HG03378 (cell line): ENCODE results near the gene HOXB13.

Experiments used
- ATAC-seq: cut with Tn5 transposase; IDR thresholded peaks from one replicate; pipeline ENCODE4 v1.9.1; 2021; ENCODE audit warnings: mild to moderate bottlenecking, moderate library complexity; ENCODE audit not compliant: unreplicated experiment

HOXB13 gene

DNA sequence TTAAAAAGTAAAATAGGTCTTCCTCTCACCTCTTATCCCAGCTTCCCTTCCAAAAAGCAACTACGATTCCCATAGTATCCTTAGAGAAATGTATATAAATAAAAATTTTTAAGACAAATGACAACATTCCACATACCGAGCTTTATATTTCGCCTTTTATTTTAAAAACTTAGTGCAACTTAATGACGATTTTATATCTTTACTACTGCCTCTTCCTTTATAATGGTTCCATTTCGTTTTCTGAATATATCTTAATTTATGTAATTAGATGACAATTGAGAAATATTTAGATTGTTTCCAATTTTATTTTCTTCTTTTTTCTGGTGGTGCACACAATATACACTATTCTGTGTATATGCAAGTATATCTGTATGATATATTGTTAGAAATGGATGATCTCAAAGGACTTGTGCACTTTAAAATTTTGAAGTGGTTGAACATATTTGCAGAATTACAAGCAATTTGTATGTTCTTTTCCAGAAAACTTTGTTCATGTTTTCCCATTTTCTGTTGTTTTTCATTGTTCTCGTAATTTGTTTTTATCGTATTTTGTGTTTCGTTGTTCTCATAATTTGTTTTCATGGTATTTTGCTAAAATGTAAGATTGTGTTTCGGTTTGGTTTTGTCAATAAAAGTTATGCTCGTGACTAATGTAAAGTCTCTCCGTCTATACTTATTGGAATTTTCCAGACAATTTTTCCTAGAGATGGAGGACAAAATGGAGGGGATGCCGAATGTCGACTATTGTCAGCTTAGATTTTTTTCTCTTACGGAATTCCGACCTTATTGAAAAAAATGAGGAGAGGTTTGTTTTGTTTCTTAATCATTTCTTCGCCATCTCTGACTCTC, 20.4 kb upstream of the HOXB13 start:
- no peak for ATAC-seq

DNA sequence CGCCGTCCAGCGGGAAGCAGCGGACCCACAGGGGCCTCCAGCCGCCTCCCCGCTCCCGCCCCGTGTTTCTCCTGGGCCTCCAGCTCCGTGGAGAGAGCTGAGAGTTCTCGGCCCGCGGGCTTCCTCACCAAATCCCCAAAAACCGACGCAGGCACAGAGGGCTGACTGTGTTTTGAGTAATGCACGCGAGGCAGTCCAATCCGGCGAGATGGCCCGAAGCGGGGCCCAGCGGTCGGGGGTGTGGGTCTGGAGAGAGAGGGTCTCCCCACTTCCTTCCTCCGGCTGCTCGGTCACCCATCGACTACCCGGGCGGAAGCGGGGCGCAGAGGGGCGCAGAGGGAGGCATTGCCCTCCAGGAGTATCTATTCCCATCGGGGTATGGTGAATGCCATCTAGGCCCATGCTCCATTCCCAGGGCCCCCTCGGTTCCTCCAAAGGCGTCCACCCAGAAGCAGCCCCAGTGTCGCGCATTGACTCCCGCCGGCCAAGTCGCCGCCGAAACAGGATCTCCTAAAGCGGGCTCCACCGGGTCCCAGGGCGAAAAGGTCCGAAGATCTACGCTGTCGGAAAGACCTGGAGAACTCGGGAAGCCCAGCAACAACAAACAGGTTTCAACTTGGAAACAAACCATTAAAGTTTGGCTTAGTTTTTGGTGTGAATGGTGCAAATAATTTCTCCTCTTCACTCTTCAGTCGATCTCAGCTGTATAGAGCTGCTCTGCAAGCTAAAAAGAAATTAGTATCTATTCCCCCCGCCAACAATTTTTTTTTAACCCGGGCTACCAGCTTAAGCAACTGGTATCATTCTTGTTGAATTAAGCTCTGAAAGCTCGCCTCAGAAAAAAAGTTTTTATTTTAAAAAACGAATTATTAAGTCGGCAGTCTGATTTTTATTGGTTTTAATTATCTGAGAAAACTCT, 19.2 kb upstream of the HOXB13 start:
- ATAC-seq = no peak

DNA sequence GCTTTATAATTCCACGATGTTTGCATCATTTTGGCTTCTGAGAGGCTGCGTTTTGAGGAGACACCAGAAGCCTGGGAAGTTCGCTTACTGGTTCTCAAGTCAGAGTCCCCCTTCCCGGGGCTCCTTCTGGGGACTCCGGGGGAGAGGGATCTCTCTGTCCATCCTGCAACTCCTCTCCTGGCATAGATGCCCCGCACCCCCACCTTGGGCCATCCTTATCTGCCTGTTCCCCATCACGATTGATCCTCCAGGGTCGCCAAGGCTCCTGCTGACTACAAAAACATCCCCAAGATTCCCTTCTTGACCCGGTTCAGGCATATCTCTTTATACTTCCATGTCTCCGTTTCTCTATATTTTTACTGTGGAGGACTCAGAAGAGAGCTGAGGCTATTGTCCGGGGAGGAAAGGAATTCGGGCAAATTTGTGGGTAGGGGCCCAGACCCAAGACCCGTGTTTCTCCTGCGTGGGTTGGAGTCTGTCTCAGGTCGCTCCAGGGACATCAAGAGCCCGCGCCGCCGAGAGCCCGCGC, 18.4 kb upstream of the HOXB13 start:
- no peak for ATAC-seq

DNA sequence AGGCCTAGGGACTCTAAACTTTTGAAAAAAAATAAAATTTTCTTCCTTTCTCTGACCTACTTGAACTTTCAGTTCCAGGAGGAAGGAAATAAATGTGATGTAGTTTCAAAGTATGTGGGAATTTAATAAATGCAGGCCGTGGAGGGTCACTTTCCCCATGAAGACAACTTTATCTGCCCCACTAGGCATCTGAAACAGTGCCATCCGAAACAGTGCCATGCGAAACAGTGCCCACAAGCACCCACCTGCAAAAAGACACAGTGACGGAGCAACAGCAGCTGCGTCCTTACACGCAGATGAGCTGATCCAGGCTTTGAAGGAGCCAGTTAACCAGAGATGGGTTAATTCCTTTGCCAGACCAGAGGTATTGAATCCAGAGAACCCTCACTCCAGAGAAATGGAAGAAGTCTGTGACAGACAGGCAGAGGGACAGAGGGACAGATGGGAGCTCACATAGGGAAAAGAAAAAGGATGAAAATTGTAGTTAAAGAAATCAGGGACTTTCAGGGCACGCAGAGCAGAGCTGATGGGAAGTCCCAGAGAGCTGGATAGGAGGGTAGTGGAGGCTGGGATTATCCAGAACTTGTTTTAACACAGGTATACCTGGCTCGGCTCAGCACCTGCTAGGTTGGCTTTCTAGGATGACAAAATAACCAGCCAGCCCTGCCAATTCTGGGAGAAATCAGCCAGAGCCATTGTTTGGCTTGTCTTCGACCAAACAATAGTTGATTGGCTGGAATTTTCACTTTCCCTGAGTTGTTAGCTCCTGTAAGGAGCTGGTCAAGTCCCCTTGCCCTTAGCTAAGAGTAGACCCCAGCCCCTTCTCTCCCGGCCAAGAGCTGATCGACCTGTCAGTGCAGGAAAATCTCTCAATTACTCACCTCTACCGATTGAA, 17.1 kb upstream of the HOXB13 start:
- no peak for ATAC-seq

DNA sequence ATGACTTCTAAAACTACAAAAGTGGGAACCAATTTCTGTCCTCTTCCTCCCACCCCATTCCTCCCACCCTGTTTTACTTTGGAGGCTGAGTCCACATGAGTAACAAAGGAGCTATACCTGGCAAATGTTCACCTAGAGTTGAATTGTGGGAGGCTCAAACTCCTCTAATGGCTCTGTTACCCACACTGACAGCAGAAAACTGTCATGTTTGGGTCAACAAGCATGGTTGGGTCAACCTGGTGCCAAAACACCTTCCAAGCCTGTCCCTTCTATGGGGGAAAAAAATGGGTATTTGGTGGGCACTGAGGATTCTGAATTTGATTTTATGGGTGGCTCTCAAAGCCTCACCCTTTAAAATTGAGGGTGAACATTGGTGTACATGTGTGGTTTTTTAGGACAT, 12.0 kb upstream of the HOXB13 start:
- ATAC-seq = no peak

DNA sequence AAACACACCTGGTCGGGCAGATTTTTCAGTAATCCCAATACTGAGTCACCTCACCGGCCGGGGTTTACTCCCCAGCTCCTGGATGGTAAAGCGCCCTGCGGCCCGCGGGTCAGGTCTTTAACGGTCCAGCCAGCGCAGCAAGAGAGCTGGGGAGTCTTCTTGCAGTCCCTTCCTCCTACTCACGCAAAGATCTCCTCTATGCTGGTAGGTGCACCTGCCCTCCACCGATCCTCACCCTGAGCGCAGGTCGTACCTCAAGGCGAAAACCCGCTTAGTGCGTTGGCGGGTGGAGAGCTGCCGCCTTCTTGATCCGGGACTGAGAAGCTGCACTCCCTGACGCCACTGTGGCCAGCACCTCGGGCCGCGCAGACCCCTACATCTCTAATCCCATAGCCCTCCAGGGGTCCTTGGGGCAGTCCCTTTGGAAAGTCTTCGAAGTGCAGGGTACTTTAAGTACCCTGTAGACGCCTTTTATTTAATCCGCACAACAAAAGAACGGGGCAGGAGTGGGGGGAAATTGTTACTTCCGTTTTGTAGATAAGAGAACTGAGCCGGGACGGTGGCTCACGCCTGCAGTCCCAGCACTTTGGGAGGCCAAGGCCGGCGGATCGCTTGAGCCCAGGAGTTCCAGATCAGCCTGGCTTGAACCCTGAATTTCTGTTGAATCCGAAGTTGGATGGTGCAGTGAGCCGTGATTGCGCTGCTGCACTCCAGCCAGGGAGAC, 10.4 kb upstream of the HOXB13 start:
- no peak for ATAC-seq

DNA sequence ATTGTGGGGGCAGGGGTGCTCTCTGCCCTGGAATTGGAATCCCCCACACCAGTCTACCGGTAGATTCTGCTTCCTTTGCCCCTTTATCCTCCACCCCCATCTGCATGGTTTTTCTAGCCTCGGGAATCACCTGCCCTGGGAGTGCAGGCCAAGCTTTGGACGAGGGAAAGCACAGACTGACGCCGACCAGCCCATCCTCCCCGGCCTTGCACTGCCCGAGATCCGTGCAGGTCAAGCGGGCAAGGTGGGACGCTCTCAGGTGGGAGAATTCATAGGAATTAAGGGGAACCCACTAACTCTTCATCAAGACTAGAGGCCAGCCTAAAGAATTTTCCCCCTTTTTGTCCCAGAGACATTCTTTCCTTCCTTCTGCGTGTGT, 9.9 kb upstream of the HOXB13 start:
- no peak for ATAC-seq

DNA sequence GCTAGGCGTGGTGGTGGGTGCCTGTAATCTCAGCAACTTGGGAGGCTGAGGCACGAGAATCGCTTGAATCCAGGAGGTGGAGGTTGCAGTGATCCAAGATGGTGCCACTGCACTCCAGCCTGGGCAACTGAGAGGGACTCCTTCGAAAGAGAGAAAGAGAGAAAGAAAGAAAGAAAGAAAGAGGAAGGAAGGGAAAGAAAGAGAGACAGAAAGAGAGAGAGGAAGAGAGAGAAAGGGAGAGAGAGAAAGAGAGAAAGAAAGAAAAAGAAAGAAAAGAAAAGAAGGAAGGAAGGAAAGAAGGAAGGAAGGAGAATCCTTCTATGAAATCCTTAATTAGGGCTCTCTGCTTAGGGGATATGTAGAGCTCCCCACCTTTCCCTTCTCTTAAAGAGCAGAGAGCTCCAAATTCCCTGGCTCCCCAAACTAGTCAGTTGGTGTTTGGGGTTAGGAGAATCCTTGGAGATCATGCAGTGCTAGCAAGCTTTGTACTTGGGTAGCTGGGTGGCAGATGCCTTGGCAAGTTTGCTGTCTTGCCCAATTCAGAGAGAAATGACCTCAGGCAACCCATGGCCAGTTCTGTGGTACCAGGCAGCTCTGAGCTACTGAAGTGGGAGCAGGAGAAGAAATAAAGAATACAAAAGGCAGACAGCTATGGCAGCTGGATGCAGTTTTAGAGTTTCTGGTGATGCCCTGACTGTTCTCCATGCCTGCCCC, 8.9 kb upstream of the HOXB13 start:
- ATAC-seq = no peak

DNA sequence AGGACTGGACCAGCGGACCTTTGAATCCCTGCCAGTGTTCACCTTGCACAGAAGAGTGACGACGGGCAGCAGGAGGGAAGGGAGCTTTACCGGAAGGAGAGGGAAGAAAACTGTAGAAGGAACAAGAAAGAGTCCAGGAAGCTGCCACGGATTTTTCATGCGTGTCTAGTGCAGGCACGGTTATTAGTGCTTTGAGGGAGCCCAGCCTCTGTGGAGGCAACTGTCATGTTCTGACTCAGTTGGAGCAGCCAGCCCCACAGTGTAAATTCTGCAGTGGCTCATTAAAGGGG, 6.5 kb upstream of the HOXB13 start:
- no peak for ATAC-seq

DNA sequence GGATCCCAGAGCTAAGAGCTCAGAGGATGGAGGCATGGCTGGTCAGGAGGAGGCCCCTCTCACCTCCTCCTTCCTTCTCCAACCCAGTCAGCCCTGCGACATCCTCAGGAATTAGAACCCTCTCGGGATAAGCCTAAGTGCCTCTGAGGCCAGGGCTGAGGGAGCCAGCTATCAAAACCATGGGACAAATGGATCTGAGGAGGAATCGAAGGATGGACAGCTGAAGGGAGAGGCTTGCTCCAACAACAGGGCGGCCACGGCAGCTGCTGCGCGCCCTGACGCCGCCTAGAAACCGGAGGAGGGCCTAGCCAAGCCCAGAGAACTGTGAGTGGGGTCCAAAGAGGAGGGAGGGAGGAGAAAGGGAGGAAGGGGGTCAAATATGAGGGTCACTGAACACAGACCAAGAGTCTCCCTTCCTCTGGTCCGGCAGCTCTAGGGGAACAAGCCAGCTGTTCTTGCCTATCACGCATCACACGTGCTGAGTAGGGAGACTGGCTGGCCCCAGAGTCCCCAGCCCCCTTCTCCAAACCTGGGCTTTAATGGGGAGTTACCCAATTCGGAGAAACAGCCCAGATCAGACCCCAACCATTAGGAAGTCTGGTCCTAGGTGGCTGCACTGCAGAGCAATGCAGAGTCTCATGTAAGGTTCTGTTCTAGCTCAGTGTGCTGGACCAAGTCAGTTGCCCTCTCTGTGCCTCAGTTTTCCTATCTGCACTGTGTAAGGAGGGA, 5.9 kb upstream of the HOXB13 start:
- no peak for ATAC-seq

DNA sequence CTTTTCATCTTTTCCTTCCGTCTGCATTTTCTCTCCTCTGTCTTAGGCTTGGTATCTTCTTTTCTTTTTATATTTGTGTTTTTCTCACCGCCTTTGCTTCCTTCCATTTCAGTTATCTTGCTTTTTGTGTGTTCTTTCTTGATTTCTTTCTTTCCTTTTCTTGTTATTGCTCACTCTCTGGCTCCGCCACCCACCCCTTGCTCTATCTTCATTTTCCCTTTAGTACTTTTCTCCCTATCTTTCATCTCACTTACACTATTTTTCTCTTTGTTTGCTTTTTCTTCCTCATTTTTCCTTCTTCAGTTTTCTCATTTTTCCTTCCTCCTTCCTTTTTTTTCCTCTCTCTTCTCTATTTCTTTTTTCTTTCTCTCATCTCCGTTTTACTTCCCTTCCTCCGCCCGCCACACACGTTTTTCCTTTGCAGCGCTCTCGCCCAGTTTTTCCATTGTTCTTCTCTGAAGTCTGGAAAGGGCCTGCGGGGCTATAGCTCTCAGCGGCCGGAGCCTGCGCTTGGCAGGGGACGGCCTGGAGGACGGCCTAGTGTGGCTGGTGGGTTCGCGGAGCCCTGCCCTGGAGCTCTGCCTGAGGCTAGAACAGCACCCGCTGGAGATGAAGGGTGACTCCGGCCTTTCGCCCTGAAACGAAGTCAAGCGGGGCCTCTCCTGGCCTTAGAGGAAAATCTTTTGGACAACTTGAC, 5.2 kb upstream of the HOXB13 start:
- no peak for ATAC-seq

DNA sequence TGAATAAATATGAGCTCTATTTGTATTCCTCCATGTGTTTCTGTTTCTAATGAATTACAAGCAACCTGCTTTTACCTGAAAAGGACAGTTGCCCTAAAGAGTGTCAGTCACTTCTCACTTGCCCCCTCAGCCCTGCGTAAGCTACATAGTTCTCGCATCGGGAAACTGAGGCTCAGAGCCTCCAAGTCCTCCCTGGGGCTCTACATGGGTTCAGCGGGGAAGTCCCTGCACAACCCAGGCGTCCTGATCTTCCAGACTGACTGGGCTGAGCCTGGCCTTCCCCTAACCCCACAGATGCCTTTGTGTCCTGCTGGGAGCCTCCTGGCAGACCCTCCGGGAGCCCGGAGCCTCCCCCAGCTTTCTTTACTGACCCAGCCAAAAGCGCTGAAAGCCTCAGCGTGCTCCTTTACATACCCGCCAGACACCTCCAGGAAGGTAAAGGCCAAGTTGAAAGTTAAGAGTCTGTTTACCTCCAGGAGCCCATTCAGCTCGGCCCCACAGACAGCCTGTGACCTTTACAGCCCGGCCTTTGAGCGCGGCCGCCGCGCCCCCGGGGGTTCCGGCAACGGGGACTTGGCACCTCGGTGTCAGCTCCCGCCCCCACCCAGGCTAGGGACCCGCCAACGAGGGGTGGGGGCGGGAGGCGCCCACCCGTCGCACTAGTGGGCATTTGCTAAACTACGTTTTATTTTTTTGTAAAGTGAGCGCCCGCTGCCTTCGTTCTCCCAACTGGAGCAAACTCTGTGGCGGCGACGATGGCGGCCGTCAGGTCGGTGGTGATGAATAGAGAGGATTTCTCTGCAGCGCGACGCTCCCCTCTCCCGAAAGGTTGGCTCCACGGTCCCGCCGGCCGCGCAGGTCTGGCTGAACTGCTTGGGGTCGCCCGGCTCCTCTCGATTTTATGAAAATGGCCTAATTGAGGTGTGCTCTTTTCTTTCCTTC, 4.4 kb upstream of the HOXB13 start:
- ATAC-seq = no peak

DNA sequence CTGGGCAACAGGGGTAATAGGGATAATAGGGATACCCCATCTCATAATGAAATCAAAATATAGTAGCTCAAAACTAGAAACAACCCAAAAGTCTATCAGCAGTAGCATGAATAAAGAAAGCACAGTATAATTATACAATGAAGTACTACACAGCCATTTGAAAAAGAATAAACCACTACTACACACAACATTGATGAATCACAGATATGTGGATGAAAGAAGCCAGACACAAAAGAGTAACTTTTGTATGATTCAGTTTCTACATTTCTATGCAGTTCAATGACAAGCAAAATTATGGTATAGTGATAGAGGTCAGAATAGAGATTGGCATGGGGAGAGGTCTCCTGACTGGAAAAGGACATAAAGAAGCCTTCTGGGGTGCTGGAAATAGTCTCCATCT, 2.8 kb upstream of the HOXB13 start:
- no peak for ATAC-seq

DNA sequence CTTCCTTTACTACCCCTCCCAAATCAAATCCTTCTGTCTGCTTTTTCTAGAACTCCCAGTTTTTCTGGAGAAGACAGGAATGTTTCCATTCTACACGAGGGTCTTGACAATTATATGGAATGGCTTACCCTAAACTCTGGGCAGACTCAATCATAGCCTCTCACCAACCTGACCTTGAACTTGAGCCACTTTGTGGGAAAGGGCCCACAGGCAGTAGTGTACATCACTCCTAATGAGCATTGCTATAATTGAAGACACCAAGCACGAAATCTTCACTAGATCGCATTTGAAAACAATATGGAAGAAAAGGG, 1.6 kb upstream of the HOXB13 start:
- no peak for ATAC-seq

DNA sequence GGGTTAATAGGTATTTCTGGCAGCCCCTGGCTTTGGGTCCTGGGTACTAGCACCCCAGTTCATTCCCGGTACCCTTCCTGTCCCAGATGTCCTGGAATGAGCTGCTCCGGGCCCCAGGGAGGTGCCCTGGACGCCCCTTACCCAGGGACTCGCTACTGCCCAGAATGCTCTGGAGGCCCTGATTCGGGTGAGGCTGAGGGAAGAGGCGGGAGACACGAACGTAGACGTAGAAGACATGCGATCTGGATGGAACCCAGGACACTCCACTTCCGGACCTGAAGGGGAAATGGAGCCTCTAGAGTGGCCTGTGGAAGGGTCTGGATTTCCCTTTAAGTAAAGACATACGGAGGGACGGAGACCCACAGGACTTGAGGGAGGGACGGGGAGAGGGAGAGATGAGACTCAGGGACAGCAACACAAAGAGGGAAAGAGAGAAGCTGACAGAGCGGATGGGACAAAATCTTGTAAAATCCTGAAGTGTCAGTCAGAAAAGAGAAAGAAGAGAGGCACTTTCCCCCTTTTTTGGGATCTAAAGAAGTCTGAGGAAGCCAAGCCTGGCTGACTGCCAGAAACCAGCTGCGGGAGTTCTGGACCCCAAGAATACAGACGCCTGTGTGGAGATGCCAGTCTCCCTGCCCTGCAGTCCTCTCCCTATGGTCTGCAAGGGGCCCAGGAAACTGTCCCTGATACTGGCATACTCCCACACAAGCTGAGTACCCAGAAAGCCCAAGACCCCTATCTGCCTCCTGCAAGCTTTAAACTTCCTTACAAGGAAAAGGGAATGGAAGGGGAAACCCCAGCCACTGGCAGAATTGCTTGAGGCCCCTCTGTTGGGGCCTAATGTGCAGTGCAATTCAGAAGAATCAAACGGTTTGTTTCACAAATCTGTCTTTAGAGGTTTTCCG, 1.0 kb upstream of the HOXB13 start:
- no peak for ATAC-seq

DNA sequence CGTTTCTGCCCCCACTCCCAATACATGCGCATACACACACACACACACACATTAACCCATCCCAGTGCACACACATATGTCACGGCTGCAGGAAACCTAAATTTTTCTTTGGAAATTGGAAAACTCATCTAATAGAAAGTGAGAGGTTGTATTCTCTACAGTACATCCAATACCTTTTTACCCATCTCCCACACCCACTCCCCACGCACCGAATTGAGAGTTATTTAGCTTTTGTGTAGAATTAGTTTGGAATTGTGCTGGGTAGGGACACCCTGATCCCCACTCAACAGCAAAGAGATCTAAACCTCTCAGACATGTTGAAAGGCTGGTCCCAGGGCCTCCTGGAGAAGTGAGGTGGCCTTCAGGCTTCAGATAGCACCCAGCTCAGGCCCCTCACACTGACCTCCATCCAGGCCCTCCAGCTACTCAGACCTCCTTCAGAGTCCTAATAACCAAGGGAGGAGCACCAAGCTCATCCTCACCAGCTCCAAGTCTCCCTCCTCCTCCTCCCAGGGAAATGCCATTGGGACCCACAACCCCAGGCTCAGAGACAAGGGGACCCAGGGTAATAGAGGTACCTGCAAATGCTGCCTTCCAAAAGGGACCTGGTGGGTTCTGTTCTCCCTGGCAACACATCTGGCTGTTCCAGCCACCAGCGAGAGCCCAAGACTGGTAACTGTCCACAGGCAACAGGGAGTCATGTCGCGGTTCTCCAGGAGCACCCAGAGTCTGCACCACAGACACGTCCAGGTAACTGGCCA, 955 bp downstream of the HOXB13 start:
- no peak for ATAC-seq
